Muscle of arm (tissue), 14 donors: ENCODE measurements around the gene CKS1B. TPM values are rescaled to one million over a fixed set of nuclear protein-coding genes. Genes with fewer than 3 reads are reported as not detected.

Experiments used
- DNase-seq: peaks from one replicate; pipeline ENCODE4 v3.0.0-alpha.2; 2013
- long read RNA-seq, 11 donors: transcript quantifications; one replicate each; lab custom pipeline, GENCODE V29; 2026
- polyA plus RNA-seq, 12 donors: library from polyadenylated mRNA; unstranded; fragments of 120-200 nt; gene quantifications; one replicate each; pipeline ENCODE4 v1.2.1, GENCODE V29; 2013; ENCODE audit not compliant: insufficient read length in 12 of 12

CKS1B gene
- 10 to 100 TPM in 11 of 12 donors, not detected in 1; 44.1 to 77.4 (median 65.4) TPM for polyA plus RNA-seq
- long read RNA-seq, donor 1, transcript CKS1B-201 (3 exons, 759 nt), result major isoform, 41 of 45 reads
- long read RNA-seq, donor 1, partial matches to known transcripts, result 0 of 45 reads
- long read RNA-seq, donor 1, other reads (novel, unspliced or antisense), result 0 of 45 reads
- long read RNA-seq, donor 2, transcript CKS1B-201 (3 exons, 759 nt), result major isoform, 48 of 54 reads
- long read RNA-seq, donor 2, partial matches to known transcripts, result 0 of 54 reads
- long read RNA-seq, donor 2, other reads (novel, unspliced or antisense), result 0 of 54 reads
- long read RNA-seq, donor 3, transcript CKS1B-201 (3 exons, 759 nt), result major isoform, 24 of 29 reads
- long read RNA-seq, donor 3, partial matches to known transcripts, result 0 of 29 reads
- long read RNA-seq, donor 3, other reads (novel, unspliced or antisense), result 0 of 29 reads
- long read RNA-seq, donor 4, transcript CKS1B-201 (3 exons, 759 nt), result major isoform, 12 of 15 reads
- long read RNA-seq, donor 4, partial matches to known transcripts, result 0 of 15 reads
- long read RNA-seq, donor 4, other reads (novel, unspliced or antisense), result 0 of 15 reads
- long read RNA-seq, donor 5, transcript CKS1B-201 (3 exons, 759 nt), result major isoform, 83 of 87 reads
- long read RNA-seq, donor 5, partial matches to known transcripts, result 0 of 87 reads
- long read RNA-seq, donor 5, other reads (novel, unspliced or antisense), result 0 of 87 reads
- long read RNA-seq, donor 6, transcript CKS1B-201 (3 exons, 759 nt), result major isoform, 33 of 35 reads
- long read RNA-seq, donor 6, partial matches to known transcripts, result 0 of 35 reads
- long read RNA-seq, donor 6, other reads (novel, unspliced or antisense), result 0 of 35 reads
- long read RNA-seq, donor 7, transcript CKS1B-201 (3 exons, 759 nt), result major isoform, 25 of 26 reads
- long read RNA-seq, donor 7, partial matches to known transcripts, result 0 of 26 reads
- long read RNA-seq, donor 7, other reads (novel, unspliced or antisense), result 0 of 26 reads
- long read RNA-seq, donor 8, transcript CKS1B-201 (3 exons, 759 nt), result major isoform, 39 of 42 reads
- long read RNA-seq, donor 8, partial matches to known transcripts, result 0 of 42 reads
- long read RNA-seq, donor 8, other reads (novel, unspliced or antisense), result 0 of 42 reads
- long read RNA-seq, donor 9, transcript CKS1B-201 (3 exons, 759 nt), result major isoform, 44 of 46 reads
- long read RNA-seq, donor 9, partial matches to known transcripts, result 0 of 46 reads
- long read RNA-seq, donor 9, other reads (novel, unspliced or antisense), result 0 of 46 reads
- long read RNA-seq, donor 10, transcript CKS1B-201 (3 exons, 759 nt), result major isoform, 34 of 36 reads
- long read RNA-seq, donor 10, partial matches to known transcripts, result 0 of 36 reads
- long read RNA-seq, donor 10, other reads (novel, unspliced or antisense), result 0 of 36 reads
- long read RNA-seq, donor 11, transcript CKS1B-201 (3 exons, 759 nt), result major isoform, 56 of 60 reads
- long read RNA-seq, donor 11, partial matches to known transcripts, result 0 of 60 reads
- long read RNA-seq, donor 11, other reads (novel, unspliced or antisense), result 0 of 60 reads

DNA sequence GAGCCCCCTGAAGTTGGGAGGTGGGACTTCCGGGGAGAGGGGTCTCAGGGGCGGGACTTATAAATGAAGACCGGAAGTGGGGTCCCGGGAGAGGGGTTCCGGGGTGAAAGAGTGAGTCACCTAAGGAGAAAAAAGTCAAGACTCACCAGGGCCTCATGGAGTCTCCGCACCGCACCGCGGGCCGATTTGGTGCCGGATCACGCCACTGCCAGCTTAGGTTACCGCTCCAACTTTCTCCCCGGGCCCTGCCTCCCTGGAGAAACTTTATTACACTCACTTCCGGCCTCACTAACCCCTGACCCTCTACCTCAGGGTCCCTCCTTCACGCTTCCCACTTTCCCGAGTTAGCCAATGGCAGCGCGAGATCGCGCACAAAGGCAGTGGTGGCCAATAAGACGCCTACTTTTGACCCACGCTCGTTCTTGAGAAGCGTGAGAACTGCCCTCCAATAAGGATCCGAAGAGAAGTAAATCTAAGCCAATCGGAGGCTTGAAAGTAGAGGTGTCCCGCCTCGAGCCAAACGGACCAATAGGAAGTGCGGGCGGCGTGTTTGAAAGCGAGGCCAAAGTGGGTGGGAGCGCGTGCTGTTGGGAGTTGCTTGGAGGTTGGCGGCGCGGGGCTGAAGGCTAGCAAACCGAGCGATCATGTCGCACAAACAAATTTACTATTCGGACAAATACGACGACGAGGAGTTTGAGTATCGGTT, at the start of gene CKS1B:
CKS1B (plus strand) TSS at position 580 of the 706 bp plus-strand sequence; CDS start at position 645, 65 bp downstream.
- peak; percentile 99 for DNase-seq

DNA sequence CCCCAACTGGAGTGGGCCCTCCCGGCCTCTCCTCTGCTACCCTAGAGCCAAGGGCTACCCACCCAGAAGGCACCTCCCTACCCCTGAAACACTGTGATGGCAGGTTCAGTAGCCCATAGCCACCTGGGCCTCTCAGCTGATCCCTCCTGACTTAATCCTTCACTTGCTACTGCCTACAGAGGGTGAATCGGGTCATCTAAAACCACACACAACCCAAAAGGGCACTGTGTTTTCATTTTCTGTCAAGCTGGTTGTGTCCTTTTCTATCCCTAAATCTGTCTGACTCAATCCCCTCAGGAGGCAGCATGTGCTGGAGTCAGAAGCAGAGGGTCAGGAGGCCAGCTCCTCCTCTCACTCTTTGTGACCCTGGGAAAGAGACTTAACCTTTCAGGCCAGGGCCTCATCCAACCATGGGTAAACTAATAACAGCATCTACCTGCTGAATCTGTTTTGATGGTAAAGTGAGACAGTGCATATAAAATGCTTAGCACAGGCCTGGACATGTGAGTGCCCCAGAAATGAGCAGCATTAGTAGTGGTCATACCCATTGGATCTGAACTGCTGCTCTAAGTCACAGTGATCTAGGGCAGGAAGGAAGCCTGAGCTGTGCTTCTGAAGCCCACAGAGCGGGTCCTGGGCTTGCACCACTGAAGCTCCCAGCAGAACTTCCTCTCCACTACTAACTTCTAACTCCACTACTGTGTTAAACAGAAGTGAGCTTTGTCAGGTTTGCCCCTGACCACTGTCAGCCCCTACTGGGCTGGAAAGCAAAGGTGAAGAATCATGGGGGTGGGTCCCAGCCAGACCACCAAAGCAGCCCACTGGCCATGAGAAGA, 48.9 kb upstream of the CKS1B start:
- DNase-seq, result no peak

DNA sequence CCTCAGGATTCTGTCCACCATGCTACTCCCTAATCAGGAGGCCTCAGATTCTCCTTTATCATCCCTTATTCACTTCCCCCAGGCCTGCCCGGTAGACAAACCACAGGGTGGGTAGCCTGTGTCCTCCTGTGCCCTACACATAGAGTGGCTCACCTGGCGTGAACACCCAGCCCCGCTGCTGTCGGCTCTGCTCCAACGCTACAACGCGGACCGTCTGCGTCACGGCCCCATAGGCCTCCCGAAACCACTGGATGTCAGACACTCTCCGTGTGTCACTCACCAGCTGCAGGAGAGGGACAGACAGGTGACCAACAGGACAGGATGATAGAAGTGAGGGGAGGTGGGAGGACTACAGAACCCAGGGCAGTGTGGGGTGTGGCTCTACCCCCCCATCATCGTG, 48.3 kb upstream of the CKS1B start:
- DNase-seq, result no peak

DNA sequence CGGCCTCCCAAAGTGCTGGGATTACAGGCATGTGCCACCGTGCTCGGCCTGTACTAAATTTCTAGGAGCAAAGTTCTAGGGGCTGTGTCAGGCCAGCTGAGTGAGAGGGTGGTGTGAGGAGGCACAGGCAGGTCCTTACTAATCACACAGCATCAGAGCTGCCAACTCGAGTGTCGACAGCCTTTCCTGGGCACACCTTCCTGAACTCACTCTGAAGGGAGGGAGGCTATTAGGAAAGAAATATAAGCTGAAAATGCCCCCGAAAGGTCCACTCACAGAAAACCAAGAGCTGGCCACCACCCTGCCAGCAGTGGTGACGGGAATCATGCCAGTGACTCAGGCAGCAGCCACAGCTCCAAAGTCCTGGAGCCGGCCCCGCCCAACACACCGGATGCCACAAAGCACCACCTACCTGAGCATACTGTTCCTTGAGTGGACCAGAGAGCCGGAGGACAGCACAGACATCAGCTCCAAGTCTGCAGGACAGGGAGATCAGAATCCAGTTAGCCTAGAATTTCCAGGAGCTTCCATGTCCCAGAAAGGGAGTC, 42.5 kb upstream of the CKS1B start:
- DNase-seq, result no peak

DNA sequence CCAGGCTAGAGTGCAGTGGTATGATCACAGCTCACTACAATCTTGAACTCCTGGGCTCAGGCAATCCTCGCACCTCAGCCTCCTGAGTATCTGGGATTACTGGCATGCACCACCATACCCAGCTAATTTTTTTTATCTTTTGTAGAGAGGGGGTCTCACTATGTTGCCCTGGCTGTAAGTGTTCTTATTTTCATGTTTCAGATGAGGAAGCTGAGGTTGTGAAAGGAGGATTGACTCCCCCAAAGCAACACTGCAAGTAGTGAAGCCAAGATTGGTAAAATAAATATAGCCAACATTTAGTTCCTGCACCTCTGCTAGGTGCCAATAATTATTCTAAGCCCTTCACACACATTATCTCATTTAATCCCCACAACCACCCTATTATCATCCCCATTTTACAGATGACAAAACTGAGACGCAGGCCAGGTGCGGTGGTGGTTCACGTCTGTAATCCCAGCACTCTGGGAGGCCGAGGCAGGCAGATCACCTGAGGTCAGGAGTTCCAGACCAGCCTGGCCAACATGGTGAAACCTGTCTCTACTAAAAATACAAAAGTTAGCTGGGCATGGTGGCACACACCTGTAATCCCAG, 40.0 kb upstream of the CKS1B start:
- DNase-seq, result no peak

DNA sequence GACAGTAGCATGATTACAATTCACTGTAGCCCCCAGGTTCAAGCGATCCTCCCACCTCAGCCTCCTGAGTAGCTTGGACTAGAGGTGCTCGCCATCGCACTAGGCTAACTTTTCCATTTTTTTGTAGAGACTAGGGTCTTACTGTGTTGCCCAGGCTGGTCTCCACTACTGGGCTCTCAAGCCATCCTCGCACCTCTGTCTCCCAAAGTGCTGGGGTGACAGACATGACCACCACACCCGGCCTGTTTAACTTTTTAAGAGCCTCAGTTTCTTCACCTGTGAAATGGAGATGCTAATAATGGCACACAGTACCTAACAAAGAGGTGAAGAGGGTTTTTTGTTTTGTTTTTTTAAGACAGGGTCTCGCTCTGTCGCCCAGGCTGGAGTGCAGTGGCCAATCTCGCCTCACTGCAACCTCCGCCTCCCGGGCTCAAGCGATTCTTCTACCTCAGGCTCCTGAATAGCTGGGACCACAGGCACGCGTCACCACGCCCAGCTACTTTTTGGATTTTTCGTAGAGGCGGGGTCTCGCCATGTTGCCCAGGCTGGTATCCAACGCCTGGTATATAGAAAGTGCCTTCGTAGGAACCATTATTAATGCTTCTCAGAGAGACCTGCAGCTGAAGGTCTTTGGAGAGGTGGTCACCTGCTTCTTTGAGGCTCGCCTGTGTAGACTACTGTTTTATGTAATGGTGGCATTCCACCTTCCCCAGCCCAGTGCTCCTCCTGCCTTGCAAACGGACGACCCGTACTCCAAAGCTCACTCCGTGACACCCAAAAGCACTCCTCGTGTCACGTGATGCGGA, 38.5 kb upstream of the CKS1B start:
- no peak for DNase-seq

DNA sequence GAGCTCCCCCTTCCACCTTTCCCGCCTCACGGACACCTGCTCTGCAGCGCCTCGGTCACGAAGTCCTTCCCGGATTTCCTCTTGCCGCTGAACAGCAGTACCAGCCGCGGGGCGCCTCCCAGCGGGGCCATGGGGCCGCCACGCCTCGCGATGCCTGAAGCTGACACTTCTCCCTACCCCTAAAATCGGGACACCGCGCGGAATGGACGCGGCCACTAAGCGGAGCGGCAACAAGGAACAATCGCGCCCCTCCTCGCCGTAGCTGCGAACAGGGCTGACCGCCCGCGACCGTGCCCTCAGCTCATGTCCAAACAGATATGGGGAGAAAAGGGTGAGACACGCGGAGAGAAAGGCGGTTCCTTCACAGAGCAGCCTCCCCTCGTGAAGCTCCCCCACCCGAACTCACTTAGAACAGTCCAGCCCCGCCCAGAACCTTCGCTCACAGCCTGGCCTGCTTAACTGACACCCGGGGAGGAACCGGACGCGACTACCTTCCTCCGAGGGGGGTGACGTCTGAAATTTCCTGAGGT, 37.9 kb upstream of the CKS1B start, which contains the start of gene PMVK:
PMVK (minus strand) TSS at position 165 of the 530 bp plus-strand sequence; CDS start at position 131, 34 bp downstream.
- DNase-seq, result peak; percentile 97

DNA sequence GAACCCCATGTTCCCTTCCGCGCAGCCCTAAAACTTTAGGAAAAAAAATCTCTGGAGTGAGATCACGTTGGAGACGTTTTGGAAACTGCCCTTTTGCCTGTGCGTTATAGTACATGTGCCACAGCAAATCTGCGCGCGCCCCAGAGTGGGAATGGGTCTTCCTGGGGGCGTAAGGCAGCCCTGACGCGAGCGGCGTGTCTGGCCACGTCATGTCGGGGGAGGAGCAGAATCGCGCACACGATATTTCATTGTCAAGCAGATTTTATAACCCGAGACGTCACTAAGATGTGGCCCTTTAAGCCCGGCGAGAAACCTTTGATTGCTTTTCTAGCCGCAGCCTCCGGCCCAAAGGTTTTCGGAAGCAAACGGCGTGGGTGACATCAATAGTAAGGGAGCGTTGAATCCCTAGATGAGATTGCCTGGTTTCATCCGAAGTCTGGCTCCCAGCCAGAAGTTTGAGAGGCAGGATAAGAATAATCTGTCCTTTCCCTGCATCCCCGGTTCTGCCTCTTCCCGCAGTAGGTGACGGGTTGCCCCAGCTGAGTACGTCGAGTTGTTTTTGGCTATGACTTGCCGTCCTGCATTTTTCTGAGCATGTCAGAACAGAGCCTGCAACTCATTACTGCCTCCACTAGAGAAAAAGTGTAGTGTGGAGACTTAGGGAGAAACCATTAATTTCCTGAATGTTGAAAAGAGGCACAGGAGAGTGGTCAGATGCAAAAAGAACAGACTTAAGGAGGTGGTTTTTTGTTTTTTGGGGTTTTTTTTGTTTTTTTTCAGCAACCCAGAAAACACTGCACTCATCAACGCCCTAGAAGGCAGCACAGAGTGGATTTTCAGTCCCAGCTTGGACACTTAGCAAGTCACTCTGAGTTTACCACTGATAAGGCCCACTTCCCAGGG, 37.1 kb upstream of the CKS1B start:
- peak; percentile 97 for DNase-seq

DNA sequence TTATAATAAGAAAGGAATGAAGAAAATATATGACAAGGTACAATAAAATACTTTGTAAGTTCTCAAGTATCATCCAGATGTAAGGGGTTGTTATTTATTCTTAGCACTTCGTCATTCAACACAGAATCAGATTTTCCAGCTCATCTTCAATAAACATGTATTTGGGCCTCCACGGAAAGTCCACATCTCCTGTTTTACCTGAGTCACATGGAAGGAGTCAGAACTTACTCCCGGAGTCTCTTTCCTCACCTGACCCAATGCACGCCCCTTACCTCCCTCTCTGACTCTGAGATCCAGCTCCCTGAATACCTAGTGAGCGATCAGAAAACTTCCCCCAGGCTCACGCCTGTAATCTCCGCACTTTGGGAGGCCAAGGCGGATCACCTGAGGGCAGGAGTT, 36.5 kb upstream of the CKS1B start:
- DNase-seq, result no peak

DNA sequence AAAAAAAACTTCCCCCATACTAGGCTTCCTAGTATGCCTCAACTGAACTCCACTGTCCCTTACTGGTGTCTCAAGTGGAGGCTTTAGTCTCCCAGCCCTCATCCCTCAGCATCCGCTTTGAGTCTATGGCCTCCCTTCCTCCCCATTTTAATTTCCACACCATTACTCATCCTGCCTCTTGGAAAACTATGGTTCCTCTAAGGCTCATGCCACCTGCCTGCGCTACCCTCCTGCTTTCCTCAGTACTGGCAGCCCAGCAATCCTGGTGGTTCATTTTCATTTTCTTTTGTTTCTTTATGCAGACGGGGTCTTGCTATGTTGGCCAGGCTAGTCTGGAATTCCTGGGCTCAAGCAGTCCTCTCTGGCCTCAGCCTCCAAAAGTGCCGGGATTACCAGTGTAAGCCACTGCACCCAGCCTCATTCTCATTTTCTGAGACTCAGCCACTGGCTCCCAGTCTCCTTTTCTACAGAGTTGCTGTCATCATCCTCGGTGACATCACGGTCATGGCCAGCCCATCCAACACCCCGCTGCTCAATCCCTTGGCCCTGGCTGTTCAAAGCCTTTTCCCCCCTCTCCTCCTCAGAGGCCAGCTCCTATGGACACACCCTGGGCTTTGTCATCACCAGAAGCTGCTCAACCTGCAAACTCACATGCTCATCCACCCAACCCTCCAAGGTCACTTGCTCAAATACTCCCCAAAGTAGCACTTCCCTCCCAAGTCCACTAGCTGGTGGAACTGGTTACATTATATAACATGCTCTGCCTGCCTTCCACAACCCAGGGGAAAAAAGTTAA, 35.7 kb upstream of the CKS1B start:
- no peak for DNase-seq

DNA sequence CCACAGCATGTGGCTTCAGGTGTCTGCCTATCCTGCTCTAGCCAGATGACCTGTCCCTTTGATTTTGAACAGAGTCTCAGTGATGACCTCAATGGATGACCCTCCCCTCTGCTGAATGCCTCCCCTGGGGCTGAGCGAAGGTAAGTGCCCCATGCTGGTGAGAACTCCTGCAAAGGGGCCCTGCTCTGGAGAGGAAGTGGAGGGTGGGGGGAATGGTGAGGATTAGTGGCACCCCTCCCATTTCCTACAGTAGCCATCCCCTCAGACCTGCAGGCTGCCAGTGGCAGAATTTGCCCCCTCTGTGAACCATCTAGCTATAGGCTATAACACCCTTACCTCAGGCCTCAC, 34.3 kb upstream of the CKS1B start:
- DNase-seq, result no peak

DNA sequence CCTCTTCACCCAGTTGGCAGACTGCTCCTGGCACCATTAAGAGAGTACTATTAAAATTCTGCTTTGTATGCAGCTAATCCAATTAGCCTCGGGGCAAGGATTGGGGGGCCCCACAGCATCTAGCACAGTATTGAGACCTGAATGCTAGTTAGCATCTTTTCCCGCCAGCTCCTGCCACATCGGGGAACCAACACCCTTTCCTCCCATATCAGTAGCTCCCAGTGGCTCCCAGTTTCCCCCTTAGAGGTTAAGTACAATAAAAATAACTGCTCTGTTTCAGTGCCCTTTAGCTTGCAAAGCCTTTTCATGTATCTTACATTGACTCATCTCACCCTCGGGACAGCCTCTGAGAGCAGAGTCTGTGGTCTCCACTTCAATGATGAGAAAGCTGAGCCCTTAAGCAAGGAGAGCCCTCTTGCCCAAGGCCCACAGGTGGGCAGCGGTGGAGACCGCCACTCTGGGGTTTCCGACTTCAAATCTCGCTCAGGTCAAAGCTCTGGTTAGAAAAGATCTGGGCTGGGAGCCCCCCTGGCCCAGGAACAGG, 33.8 kb upstream of the CKS1B start:
- DNase-seq, result no peak

DNA sequence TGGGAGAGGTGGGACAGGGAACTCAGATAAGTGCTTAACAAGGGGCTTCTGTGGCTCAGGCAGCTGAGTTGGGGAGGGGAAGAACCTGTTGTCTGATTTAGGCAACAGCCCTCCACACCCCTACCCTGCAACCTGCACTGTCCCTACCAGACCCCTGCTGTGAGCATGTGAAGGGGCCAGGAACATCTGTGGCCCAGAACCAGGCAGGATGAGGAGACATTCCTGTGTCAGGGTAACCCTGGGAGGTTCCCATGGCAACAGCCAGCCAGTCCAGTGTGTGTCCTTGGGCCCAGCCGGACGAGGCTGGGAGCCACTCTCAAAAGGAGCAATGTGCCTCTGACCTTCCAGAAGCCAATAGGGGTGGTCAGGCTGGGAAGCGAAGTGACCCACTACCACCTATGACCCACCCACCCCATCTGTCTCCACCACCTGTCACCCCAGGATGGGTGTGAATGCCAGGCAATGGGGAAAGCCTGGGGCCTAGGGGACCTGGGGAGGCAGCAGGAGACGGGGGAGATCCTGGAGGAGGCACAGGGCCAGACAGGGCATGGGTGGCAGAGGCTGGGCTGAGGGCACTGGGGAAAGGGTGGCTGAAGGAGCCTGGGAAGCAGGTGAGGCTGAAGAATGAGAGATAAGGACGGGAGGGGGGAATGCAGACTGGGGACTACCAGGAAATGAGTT, 33.0 kb upstream of the CKS1B start:
- no peak for DNase-seq

DNA sequence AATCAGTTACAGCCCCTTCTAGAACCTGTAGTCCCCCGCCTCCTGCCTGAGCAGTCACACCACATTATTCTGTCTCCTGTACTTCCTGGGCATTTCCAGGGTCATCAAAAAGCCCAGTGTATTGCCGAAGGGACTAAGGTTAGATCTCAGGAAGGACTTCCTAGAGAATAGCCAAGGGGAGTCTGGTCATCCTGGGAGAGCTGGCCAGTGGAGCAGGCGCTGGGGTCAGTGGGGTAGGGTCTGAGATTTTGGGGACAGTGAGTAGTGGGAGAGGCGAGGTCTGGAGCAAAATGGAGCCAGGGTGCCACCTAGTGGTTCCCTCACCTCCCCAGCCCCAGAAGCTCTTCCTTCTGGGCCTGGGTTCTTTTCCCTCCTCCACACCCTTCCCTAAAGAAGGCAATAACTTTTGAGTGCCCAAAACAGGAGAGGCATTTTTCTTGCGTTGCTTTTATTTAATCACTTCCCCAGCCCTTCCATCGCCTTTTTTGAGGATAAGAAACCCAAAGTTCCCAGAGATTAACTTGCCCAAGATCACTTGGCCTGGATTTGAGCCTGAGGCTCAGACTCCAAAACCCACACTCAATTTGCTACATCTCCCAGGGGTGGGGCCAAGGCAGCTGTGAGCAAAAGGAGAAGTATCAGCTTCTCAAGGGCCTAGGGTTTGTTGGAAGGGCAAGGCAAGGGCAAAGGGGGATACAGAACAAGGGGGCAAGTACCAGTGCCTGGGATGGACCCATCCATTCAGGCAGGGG, 30.7 kb upstream of the CKS1B start:
- DNase-seq, result no peak
